T-helper 17 cell (primary cell): ENCODE measurements around the gene SLC16A7. TPM values are rescaled to one million over a fixed set of nuclear protein-coding genes. Genes with fewer than 3 reads are reported as not detected.
A peak's percentile ranks its signal among the peaks of the same experiment; 100 is the strongest.

Experiments used
- ATAC-seq: fragments of 150-1000 bp; cut with Tn5 transposase; 2 replicates; pipeline ENCODE4 v1.10.0; 2021; ENCODE audit warnings: mild to moderate bottlenecking, moderate library complexity
- DNase-seq, 3 donors: peaks; one replicate each; pipeline versions ENCODE4 v3.0.0 to v3.0.0-alpha.2; 2020 to 2021
- H3K9me3 ChIP-seq: one replicate; pipeline ENCODE4 v1.7.0; 2013; ENCODE audit warnings: low read length, mild to moderate bottlenecking; ENCODE audit not compliant: control insufficient read depth, poor library complexity, severe bottlenecking
- H3K27ac Mint-ChIP-seq: one replicate; pipeline ENCODE4 v1.8.0; 2022; ENCODE audit warnings: mild to moderate bottlenecking, moderate library complexity, mixed read lengths
- H3K27me3 Mint-ChIP-seq: one replicate; pipeline ENCODE4 v1.8.0; 2022; ENCODE audit warnings: mixed read lengths
- H3K36me3 Mint-ChIP-seq: one replicate; pipeline ENCODE4 v1.8.0; 2022; ENCODE audit warnings: low read depth, mixed read lengths
- H3K4me1 Mint-ChIP-seq: one replicate; pipeline ENCODE4 v1.8.0; 2022; ENCODE audit warnings: mild to moderate bottlenecking, mixed read lengths
- H3K4me3 Mint-ChIP-seq: one replicate; pipeline ENCODE4 v1.8.0; 2022; ENCODE audit warnings: mild to moderate bottlenecking, moderate library complexity, mixed read lengths
- total RNA-seq, 4 donors: library from RNA in 2 of 4; stranded (reverse) in 2 of 4; gene quantifications; one replicate each; pipeline ENCODE4 v1.2.3 and lab custom pipeline; 2022 to 2026

SLC16A7 gene
- total RNA-seq: 10 to 100 TPM; 31.1 to 37.8 TPM
- 57.3 to 62.5 reads per million in 2 donors for total RNA-seq (lab: John Stamatoyannopoulos, UW)

- H3K36me3 Mint-ChIP-seq: peaks cover 3% of the 10 kb centered on the region
- peak within 1 kb of the TSS; percentile 95 for H3K27ac Mint-ChIP-seq
- peak; percentile 66 for ATAC-seq
- no peaks in the 10 kb centered on the region for H3K9me3 ChIP-seq
- H3K4me1 Mint-ChIP-seq: peaks cover 47% of the 10 kb centered on the region
- peak within 1 kb of the TSS; percentile 98 for H3K4me3 Mint-ChIP-seq
- peak; percentile 68 to 77 (median 73) for DNase-seq
- no peaks in the 10 kb centered on the region for H3K27me3 Mint-ChIP-seq
Measured at GRCh38 chr12:59595883-59596540, at the start of gene SLC16A7. Gene SLC16A7, plus strand, starts transcription at chr12:59596029. Its CDS starts 108,773 bp downstream, at chr12:59704802.

GRCh38 chr12:59548930-59549329 lies 46.9 kb upstream of the SLC16A7 start:
- ATAC-seq (peak; percentile 71), DNase-seq (no peak)
- H3K27me3 Mint-ChIP-seq: peaks cover 13% of the 10 kb centered on the region
- peak overlapping the region; percentile 12 for H3K4me3 Mint-ChIP-seq
- no peaks in the 10 kb centered on the region for H3K9me3 ChIP-seq
- H3K36me3 Mint-ChIP-seq: no peaks in the 10 kb centered on the region
- peaks cover 26% of the 10 kb centered on the region for H3K4me1 Mint-ChIP-seq
- peak overlapping the region; percentile 70 for H3K27ac Mint-ChIP-seq

DNA sequence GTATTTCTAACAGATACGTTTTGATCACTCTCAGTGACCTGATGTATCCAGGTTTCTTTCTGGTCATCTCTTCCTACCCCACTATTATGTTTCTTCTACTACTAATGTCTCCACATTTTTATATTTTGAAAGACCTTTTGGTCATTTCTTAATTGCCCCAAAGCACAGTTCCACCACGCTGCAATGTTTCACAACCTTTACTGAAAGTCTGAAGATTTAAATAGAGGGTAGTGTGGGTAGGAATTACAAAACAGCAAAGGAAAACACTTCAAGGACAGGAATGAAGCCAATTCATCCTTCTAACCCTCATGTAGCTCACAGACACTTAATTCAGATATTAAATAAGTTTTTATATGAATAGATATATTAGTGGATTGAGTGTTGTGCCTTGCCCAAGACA lies 36.1 kb upstream of the SLC16A7 start:
- no peak overlapping the region for H3K4me3 Mint-ChIP-seq
- no peak overlapping the region for H3K27ac Mint-ChIP-seq
- peaks cover 6% of the 10 kb centered on the region for H3K36me3 Mint-ChIP-seq
- no peaks in the 10 kb centered on the region for H3K9me3 ChIP-seq
- DNase-seq (no peak), ATAC-seq (no peak)
- H3K4me1 Mint-ChIP-seq: peaks cover under 1% of the 10 kb centered on the region
- H3K27me3 Mint-ChIP-seq: peaks cover 8% of the 10 kb centered on the region

DNA sequence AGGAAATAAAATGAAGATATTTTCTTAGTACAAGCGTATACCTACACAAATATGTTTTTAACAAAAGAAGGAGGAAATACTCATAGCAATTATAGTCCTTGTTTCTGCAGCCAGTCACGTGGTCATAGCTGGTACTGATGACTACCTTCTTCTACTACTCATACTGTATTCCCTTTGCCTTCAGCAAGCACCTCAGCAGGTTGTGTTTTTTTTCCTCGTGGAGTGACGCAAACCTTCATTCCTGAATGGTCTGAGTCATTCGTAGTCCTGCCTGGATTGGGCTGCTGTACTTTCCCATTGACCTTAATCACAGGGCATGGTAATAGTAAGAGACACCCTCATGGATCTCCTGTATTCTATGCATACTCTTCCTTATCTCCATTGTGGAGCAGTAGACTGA lies 25.7 kb upstream of the SLC16A7 start:
- no peak for DNase-seq
- peaks cover 2% of the 10 kb centered on the region for H3K36me3 Mint-ChIP-seq
- no peak for ATAC-seq
- no peaks in the 10 kb centered on the region for H3K9me3 ChIP-seq
- no peak overlapping the region for H3K4me3 Mint-ChIP-seq
- no peaks in the 10 kb centered on the region for H3K27me3 Mint-ChIP-seq
- no peak overlapping the region for H3K27ac Mint-ChIP-seq
- peaks cover 4% of the 10 kb centered on the region for H3K4me1 Mint-ChIP-seq

DNA sequence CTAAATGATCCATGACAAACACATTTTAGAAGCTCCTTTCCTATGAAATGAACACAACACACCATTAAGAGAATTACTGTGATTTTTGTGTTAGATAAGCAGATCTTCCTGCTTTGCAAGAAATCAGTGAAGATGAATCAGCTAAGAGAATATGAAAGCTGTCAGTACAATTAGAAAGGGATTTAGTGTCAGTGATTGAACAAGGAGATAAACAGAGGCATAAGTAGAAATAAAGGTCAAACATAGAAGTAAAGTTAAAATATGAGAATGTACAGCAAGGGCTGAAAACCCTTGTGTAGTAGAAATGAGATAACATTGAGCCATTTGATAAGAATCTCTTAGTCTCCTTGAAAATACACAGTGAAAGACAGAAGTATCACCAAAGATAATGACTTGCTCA lies 21.4 kb upstream of the SLC16A7 start:
- Mint-ChIP-seq H3K27ac (peak overlapping the region; percentile 49), H3K4me1 (peaks cover 29% of the 10 kb centered on the region), H3K4me3 (no peak overlapping the region), H3K36me3 (no peaks in the 10 kb centered on the region), H3K27me3 (no peaks in the 10 kb centered on the region)
- DNase-seq: no peak
- H3K9me3 ChIP-seq: no peaks in the 10 kb centered on the region
- ATAC-seq: no peak

GRCh38 chr12:59575826-59576225 lies 20.0 kb upstream of the SLC16A7 start:
- Mint-ChIP-seq H3K4me3 (no peak overlapping the region), H3K27ac (no peak overlapping the region), H3K36me3 (no peaks in the 10 kb centered on the region), H3K27me3 (no peaks in the 10 kb centered on the region), H3K4me1 (peaks cover 36% of the 10 kb centered on the region)
- no peak for DNase-seq
- no peak for ATAC-seq
- no peaks in the 10 kb centered on the region for H3K9me3 ChIP-seq

DNA sequence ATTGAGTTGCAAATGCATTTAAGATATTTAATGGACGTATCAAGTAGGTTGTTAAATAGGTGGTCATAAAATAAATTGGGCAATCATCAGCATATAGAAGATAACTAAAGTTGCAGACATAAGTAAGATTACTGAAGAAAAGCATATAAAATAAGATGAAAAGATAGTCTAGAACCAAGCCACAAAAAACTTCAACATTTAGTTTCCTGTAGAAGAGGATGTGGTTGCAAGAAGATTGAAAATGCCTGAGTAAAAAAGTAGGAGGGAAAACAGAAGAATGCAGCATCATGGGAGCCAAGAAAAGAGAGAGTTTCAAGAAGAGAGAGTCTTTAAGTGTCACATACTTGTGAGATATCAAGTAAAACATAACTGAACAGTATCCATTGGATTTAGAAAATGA lies 17.6 kb upstream of the SLC16A7 start:
- DNase-seq (no peak), ATAC-seq (peak; percentile 68)
- H3K9me3 ChIP-seq: no peaks in the 10 kb centered on the region
- Mint-ChIP-seq H3K4me1 (peaks cover 40% of the 10 kb centered on the region), H3K36me3 (no peaks in the 10 kb centered on the region), H3K27me3 (no peaks in the 10 kb centered on the region), H3K27ac (peak overlapping the region; percentile 64), H3K4me3 (peak overlapping the region; percentile 28)

DNA sequence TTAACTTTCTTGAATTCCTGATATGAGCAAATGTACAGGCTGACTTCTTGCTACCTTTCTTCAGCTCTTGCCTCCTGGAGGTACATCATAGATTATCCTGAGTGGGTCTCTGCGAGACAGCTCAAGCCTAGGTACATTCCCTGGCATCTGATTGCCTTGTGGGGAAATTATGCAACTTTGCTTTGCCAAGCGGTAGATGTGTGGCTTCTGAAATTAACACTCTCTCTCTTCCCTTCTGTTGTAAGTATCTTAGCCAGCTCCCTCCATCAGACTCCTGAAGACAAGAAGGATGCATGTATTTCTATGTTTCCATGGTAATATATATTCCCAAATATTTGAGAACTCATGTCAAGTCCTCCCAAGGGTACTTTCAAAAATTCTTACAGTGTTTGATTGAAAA lies 16.2 kb upstream of the SLC16A7 start:
- DNase-seq (no peak), ATAC-seq (no peak)
- Mint-ChIP-seq H3K36me3 (no peaks in the 10 kb centered on the region), H3K27ac (no peak overlapping the region), H3K4me3 (no peak overlapping the region), H3K4me1 (peaks cover 36% of the 10 kb centered on the region), H3K27me3 (no peaks in the 10 kb centered on the region)
- no peaks in the 10 kb centered on the region for H3K9me3 ChIP-seq

GRCh38 chr12:59580050-59580449 lies 15.8 kb upstream of the SLC16A7 start:
- Mint-ChIP-seq H3K36me3 (no peaks in the 10 kb centered on the region), H3K27ac (no peak overlapping the region), H3K4me3 (no peak overlapping the region), H3K27me3 (no peaks in the 10 kb centered on the region), H3K4me1 (peaks cover 36% of the 10 kb centered on the region)
- ATAC-seq (no peak), DNase-seq (no peak)
- no peaks in the 10 kb centered on the region for H3K9me3 ChIP-seq

GRCh38 chr12:59583003-59583712 lies 12.7 kb upstream of the SLC16A7 start:
- ATAC-seq (no peak), DNase-seq (no peak)
- H3K9me3 ChIP-seq: no peaks in the 10 kb centered on the region
- Mint-ChIP-seq H3K4me3 (no peak overlapping the region), H3K36me3 (no peaks in the 10 kb centered on the region), H3K27me3 (no peaks in the 10 kb centered on the region), H3K27ac (no peak overlapping the region), H3K4me1 (peaks cover 21% of the 10 kb centered on the region)

DNA sequence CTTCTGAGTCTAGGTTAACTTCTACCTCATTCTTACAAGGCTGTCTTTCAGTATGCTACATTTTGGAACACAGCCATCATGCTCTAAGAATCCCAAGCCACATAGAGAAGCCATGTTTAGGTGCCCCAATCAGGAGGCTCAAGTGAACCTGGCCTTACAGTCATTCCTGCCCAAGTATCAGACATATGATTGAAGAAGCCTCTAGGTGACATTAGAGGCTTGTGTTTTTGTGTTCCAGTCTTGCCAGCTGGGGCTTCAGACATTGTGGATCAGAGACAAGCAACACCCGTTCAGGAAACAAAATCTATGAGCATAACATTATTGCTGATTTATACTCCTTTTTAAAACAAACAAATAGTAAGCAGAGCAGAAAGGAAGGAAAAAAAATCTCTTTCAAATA lies 8.1 kb upstream of the SLC16A7 start:
- peaks cover 6% of the 10 kb centered on the region for H3K4me1 Mint-ChIP-seq
- H3K36me3 Mint-ChIP-seq: no peaks in the 10 kb centered on the region
- H3K4me3 Mint-ChIP-seq: no peak overlapping the region
- no peaks in the 10 kb centered on the region for H3K9me3 ChIP-seq
- DNase-seq: no peak
- no peaks in the 10 kb centered on the region for H3K27me3 Mint-ChIP-seq
- H3K27ac Mint-ChIP-seq: no peak overlapping the region
- no peak for ATAC-seq

DNA sequence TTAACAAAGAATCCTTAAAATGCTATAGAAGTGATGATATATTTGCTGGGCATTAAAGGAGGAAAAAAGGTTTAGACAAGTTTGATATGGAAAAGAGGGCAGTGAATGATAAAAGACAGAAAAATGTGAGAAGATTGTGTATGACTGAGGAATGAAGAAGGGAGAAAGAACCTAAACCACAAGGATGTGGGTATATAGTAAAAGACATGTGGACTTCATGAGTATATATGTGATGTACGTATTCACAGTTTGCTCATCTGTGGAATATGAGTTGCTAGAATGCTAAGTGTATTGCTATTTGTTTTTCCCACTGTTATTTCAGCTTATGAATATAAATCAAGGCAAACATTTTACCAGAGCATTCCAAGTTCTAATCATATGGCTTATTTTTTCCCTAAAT lies 2.1 kb upstream of the SLC16A7 start:
- peaks cover 32% of the 10 kb centered on the region for H3K4me1 Mint-ChIP-seq
- peak overlapping the region; percentile 95 for H3K27ac Mint-ChIP-seq
- DNase-seq (no peak), ATAC-seq (no peak)
- peaks cover under 1% of the 10 kb centered on the region for H3K36me3 Mint-ChIP-seq
- peak overlapping the region; percentile 5 for H3K4me3 Mint-ChIP-seq
- H3K27me3 Mint-ChIP-seq: no peaks in the 10 kb centered on the region
- H3K9me3 ChIP-seq: no peaks in the 10 kb centered on the region

GRCh38 chr12:59594943-59595500 lies 807 bp upstream of the SLC16A7 start:
- Mint-ChIP-seq H3K4me1 (peaks cover 44% of the 10 kb centered on the region), H3K36me3 (peaks cover 3% of the 10 kb centered on the region), H3K4me3 (peak overlapping the region; percentile 98), H3K27me3 (no peaks in the 10 kb centered on the region), H3K27ac (peak overlapping the region; percentile 95)
- ATAC-seq: no peak
- DNase-seq: no peak
- no peaks in the 10 kb centered on the region for H3K9me3 ChIP-seq
